HepG2 (cell line): Measurements from ENCODE around the gene SPATC1L. TPM values are rescaled to one million over a fixed set of nuclear protein-coding genes. Genes with fewer than 3 reads are reported as not detected.

Experiments
- AHR ChIP-seq: IDR thresholded peaks from 2 replicates; pipeline ENCODE4 v1.6.1; 2018; ENCODE audit warnings: missing genetic modification reagents, missing compliant biosample characterization
- CHD2 ChIP-seq: IDR thresholded peaks from 2 replicates; pipeline ENCODE4 v1.6.1; 2011; ENCODE audit warnings: low read depth, low read length, improper control_type of control experiment
- DNMT1 ChIP-seq: sonication (generic); formaldehyde crosslinking; IDR thresholded peaks from 2 replicates; pipeline ENCODE4 v1.5.1; 2020; ENCODE audit warnings: mild to moderate bottlenecking, missing genetic modification reagents
- E2F1 ChIP-seq: sonication (generic); formaldehyde crosslinking; IDR thresholded peaks from 2 replicates; pipeline ENCODE4 v1.5.0; 2020; ENCODE audit warnings: missing genetic modification reagents
- FOXO1 ChIP-seq: sonication (generic); formaldehyde crosslinking; IDR thresholded peaks from 2 replicates; pipeline ENCODE4 v1.4.0; 2020; ENCODE audit warnings: missing genetic modification reagents
- FUBP1 ChIP-seq: sonication (generic); formaldehyde crosslinking; IDR thresholded peaks from 2 replicates; pipeline ENCODE4 v1.5.1; 2020; ENCODE audit warnings: missing genetic modification reagents, mild to moderate bottlenecking, borderline replicate concordance
- HNRNPL ChIP-seq: fragments of 200-400 bp; formaldehyde crosslinking; IDR thresholded peaks from 2 replicates; pipeline ENCODE4 v1.6.1; 2017; ENCODE audit warnings: mild to moderate bottlenecking, low read depth, low read length
- LCORL ChIP-seq, 2 experiments: fragments of 450-650 bp in 1 of 2; sonication (generic) in 1 of 2; formaldehyde crosslinking in 1 of 2; IDR thresholded peaks; 2 replicates each; pipeline versions ENCODE4 v1.5.0 to v1.6.1; 2017 to 2020; ENCODE audit warnings: antibody characterized with exemption in 1 of 2, missing genetic modification reagents in 1 of 2
- MAZ ChIP-seq, 2 experiments: sonication (generic) in 1 of 2; formaldehyde crosslinking in 1 of 2; IDR thresholded peaks; 2 replicates each; pipeline versions ENCODE4 v1.5.0 to v1.6.1; 2012 to 2020; ENCODE audit warnings: low read depth in 2 of 2, mild to moderate bottlenecking in 2 of 2, borderline replicate concordance in 1 of 2, improper control_type of control experiment in 1 of 2, low read length in 1 of 2, missing genetic modification reagents in 1 of 2, moderate library complexity in 1 of 2
- NFYC ChIP-seq: IDR thresholded peaks from 2 replicates; pipeline ENCODE4 v1.6.1; 2016; ENCODE audit warnings: missing genetic modification reagents, missing compliant biosample characterization
- NR2F1 ChIP-seq, 2 experiments: fragments of 450-650 bp in 1 of 2; formaldehyde crosslinking in 1 of 2; IDR thresholded peaks; 2 replicates each; pipeline versions ENCODE4 v1.5.0 to v1.6.1; 2016 to 2020; ENCODE audit warnings: mild to moderate bottlenecking in 1 of 2, missing compliant biosample characterization in 1 of 2, missing genetic modification reagents in 1 of 2, moderate library complexity in 1 of 2
- RFX3 ChIP-seq: IDR thresholded peaks from 2 replicates; pipeline ENCODE4 v1.6.1; 2016; ENCODE audit warnings: missing biosample characterization, missing genetic modification reagents
- SIN3A ChIP-seq: IDR thresholded peaks from 2 replicates; pipeline ENCODE4 v1.6.1; 2011; ENCODE audit warnings: low read depth, mild to moderate bottlenecking, control low read depth, low read length, borderline replicate concordance
- SMC3 ChIP-seq: IDR thresholded peaks from 2 replicates; pipeline ENCODE4 v1.6.1; 2011; ENCODE audit warnings: low read length, improper control_type of control experiment
- SRSF9 ChIP-seq: fragments of 200-400 bp; formaldehyde crosslinking; IDR thresholded peaks from 2 replicates; pipeline ENCODE4 v1.6.1; 2018; ENCODE audit warnings: borderline replicate concordance, mild to moderate bottlenecking, low read depth, low read length; ENCODE audit not compliant: insufficient read depth, poor library complexity, severe bottlenecking
- STAT5B ChIP-seq: sonication (generic); formaldehyde crosslinking; IDR thresholded peaks from 2 replicates; pipeline ENCODE4 v1.4.0; 2020; ENCODE audit warnings: missing genetic modification reagents
- XBP1 ChIP-seq: sonication (generic); formaldehyde crosslinking; IDR thresholded peaks from 2 replicates; pipeline ENCODE4 v1.5.0; 2020; ENCODE audit warnings: missing genetic modification reagents
- XRCC5 ChIP-seq: fragments of 200-400 bp; formaldehyde crosslinking; optimal IDR thresholded peaks from 2 replicates; pipeline ENCODE3; 2017; ENCODE audit warnings: mild to moderate bottlenecking, low read length
- ZBTB42 ChIP-seq: sonication (generic); formaldehyde crosslinking; IDR thresholded peaks from 2 replicates; pipeline ENCODE4 v1.5.0; 2020; ENCODE audit warnings: mild to moderate bottlenecking, missing genetic modification reagents
- ZBTB7B ChIP-seq: sonication (generic); formaldehyde crosslinking; IDR thresholded peaks from 2 replicates; pipeline ENCODE4 v1.4.0; 2020; ENCODE audit warnings: missing genetic modification reagents
- ZMYM2 ChIP-seq: sonication (generic); formaldehyde crosslinking; IDR thresholded peaks from 2 replicates; pipeline ENCODE4 v1.8.0; 2022; ENCODE audit warnings: mild to moderate bottlenecking, missing genetic modification reagents
- ZMYM4 ChIP-seq: sonication (generic); formaldehyde crosslinking; IDR thresholded peaks from 2 replicates; pipeline ENCODE4 v1.8.1; 2023; ENCODE audit warnings: mild to moderate bottlenecking, missing genetic modification reagents
- ZNF44 ChIP-seq: sonication (generic); formaldehyde crosslinking; IDR thresholded peaks from 2 replicates; pipeline ENCODE4 v1.5.1; 2020; ENCODE audit warnings: mild to moderate bottlenecking, missing genetic modification reagents
- polyA plus RNA-seq, 8 experiments: library from polyadenylated mRNA; depleted of rRNA in 3 of 8; stranded (reverse) in 7 of 8; unstranded in 1 of 8; fragments of >200 nt; fragmentation: Illumina TruSeq in 4 of 8; extraction: Trizol in 4 of 8; gene quantifications; 2 replicates each; pipeline versions ENCODE4 v1.2.1 to v1.2.3, GENCODE V29; 2011 to 2016; ENCODE audit warnings: low read depth in 4 of 8, missing spikeins in 1 of 8, mixed read lengths in 1 of 8; ENCODE audit not compliant: insufficient read depth in 1 of 8
- total RNA-seq, 5 experiments: library from RNA; depleted of rRNA; stranded (reverse); fragments of >200 nt; fragmentation: Illumina TruSeq; extraction: Trizol; gene quantifications; 2 replicates each; pipeline ENCODE4 v1.2.3, GENCODE V29; 2016; ENCODE audit warnings: low read depth in 1 of 5

The SPATC1L gene
- total and polyA plus RNA-seq, 2 of the 13 experiments (the other 11 are each of a cell fraction or from before 2014, with no cell fraction given) = 1.4 to 3.3 TPM

- TF ChIP-seq LCORL (IDR thresholded peaks at IDR 0.05) (no peak), LCORL (CRISPR knock-in tag; IDR thresholded peaks at IDR 0.05) (peak; percentile 55; the same call in 1 of the 2 replicates), HNRNPL (0 out of 2 replicates have a peak, but pooled peaks have one; percentile 31), NR2F1 (CRISPR knock-in tag; IDR thresholded peaks at IDR 0.05) (peak in 1 of 2 experiments; percentile 41; a peak in 1 of 4 replicates), MAZ (IDR thresholded peaks at IDR 0.05; ENCODE audit: borderline replicate concordance, low read depth, low read length) (peak; percentile 86; the same call in 1 of the 2 replicates), MAZ (CRISPR knock-in tag; IDR thresholded peaks at IDR 0.05; ENCODE audit: low read depth) (no peak), XBP1 (no peak), STAT5B (CRISPR knock-in tag) (0 out of 2 replicates have a peak, but pooled peaks have one; percentile 34), NFYC (CRISPR knock-in tag) (peak; percentile 85), RFX3 (no peak), SMC3 (no peak), ZBTB42 (CRISPR knock-in tag) (no peak; the same call in 1 of the 2 replicates), AHR (CRISPR knock-in tag) (0 out of 2 replicates have a peak, but pooled peaks have one; percentile 19), FUBP1 (CRISPR knock-in tag) (no peak), E2F1 (CRISPR knock-in tag) (0 out of 2 replicates have a peak, but pooled peaks have one; percentile 36), SRSF9 (no peak), ZBTB7B (peak; percentile 84), FOXO1 (CRISPR knock-in tag) (no peak), XRCC5 (peak; percentile 20), SIN3A (peak; percentile 43), DNMT1 (CRISPR knock-in tag) (0 out of 2 replicates have a peak, but pooled peaks have one; percentile 65), ZMYM2 (CRISPR knock-in tag) (no peak), CHD2 (no peak), ZNF44 (CRISPR knock-in tag) (no peak), ZMYM4 (peak; percentile 51; the same call in 1 of the 2 replicates)
Observed at GRCh38 chr21:46228345-46229051, 44.2 kb upstream of the SPATC1L start, which contains the start of gene LSS (continued).
